ENCODE results near the gene USP32.
"Not testable (repeated sequence)": the region's sequence is repeated elsewhere in the genome, so short reads cannot be mapped to it uniquely, and the experiment has no call there.

The USP32 gene

DNA sequence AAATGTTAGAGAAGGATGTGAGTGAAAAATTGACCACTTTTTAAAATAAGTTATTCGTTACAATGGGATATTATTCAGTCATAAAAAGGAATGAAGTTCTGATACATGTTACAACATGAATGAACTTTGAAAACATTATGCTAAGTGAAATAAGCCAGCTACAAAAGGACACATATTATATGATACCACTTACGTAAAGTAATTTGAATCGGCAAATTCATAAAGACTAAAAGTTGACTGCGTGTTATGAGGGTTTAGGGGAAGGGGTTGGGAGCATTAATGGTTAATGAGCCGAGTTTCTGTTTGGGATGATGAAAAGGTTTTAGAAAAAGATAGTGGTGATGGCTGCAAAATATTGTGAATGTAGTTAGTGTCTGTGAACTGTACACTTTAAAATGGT is 73.1 kb downstream of the USP32 start:
- no peaks in the 10 kb centered on the region for H3K4me1 ChIP-seq (ENCODE audit: control insufficient read depth, insufficient read depth, low read length)
- H3K9me3 ChIP-seq (ENCODE audit: control insufficient read depth, low read length): no peaks in the 10 kb centered on the region
- H3K9ac ChIP-seq (ENCODE audit: low read length): no peak overlapping the region
- no peaks in the 10 kb centered on the region for H3K27me3 ChIP-seq (ENCODE audit: control insufficient read depth, insufficient read depth, low read length)
- H3K36me3 ChIP-seq (ENCODE audit: control insufficient read depth, insufficient read depth, low read length): no peaks in the 10 kb centered on the region
- H3K4me3 ChIP-seq (ENCODE audit: low read length): no peak overlapping the region

DNA sequence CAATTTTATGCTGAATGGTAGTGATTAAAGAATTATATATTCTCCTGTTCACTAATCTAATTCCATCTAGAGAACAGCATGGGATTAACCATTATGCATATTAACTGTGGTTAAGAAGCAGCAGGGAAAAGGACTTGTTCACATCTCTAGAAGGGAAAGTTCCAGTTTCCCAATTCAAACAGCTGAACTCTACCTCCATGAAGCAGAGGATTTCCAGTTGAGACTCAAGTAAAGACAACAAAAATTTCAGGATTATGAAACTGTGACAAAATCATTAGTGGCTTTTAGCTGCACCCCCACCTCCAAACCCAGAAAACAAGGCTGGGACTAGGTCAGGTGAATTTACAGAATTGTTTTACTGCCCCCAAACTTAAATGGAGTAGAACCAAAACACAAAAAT is 73.6 kb downstream of the USP32 start:
- H3K9ac ChIP-seq (ENCODE audit: low read length): no peak overlapping the region
- no peaks in the 10 kb centered on the region for H3K36me3 ChIP-seq (ENCODE audit: control insufficient read depth, insufficient read depth, low read length)
- no peak overlapping the region for H3K4me3 ChIP-seq (ENCODE audit: low read length)
- H3K9me3 ChIP-seq (ENCODE audit: control insufficient read depth, low read length): no peaks in the 10 kb centered on the region
- H3K4me1 ChIP-seq (ENCODE audit: control insufficient read depth, insufficient read depth, low read length): no peaks in the 10 kb centered on the region
- no peaks in the 10 kb centered on the region for H3K27me3 ChIP-seq (ENCODE audit: control insufficient read depth, insufficient read depth, low read length)

DNA sequence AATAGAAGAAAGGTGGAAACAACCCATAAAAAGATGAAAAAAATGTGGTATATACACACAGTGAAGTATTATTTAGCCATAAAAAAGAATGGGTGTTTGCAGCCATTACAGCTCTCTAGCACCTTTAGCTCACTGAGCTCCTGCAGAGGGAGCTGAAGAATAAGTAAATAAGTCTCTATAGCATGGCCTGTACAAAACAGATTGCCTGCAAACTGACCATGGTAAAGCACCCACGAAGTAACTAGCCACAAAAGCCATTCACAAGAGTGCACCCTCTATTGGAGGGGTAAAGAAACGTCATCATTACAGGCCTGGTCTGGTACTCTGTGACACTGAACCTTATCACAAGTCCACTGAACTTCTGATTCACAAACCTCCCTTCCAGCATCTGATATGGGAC is 76.3 kb downstream of the USP32 start:
- Histone ChIP-seq H3K9me3 (ENCODE audit: control insufficient read depth, low read length) (no peaks in the 10 kb centered on the region), H3K9ac (ENCODE audit: low read length) (no peak overlapping the region), H3K4me1 (ENCODE audit: control insufficient read depth, insufficient read depth, low read length) (no peaks in the 10 kb centered on the region), H3K27me3 (ENCODE audit: control insufficient read depth, insufficient read depth, low read length) (no peaks in the 10 kb centered on the region), H3K36me3 (ENCODE audit: control insufficient read depth, insufficient read depth, low read length) (no peaks in the 10 kb centered on the region), H3K4me3 (ENCODE audit: low read length) (no peak overlapping the region)

DNA sequence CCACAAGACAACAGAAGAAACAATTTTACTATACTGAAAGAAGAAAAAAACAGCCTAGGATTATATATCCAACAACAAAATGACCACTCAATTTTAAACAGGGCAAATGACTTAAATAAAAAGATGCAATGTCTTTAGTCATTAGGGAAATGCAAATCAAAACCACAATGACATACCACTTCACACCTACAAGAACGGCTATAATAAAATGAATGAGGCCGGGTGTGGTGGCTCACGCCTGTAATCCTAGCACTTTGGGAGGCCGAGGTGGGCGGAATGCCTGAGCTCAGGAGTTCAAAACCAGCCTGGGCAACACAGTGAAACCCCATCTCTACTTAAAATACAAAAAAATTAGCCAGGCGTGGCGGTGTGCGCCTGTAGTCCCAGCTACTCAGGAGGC is 77.0 kb downstream of the USP32 start:
- H3K27me3 ChIP-seq (ENCODE audit: control insufficient read depth, insufficient read depth, low read length); H3K9me3 ChIP-seq (ENCODE audit: control insufficient read depth, low read length); H3K4me3 ChIP-seq (ENCODE audit: low read length); H3K9ac ChIP-seq (ENCODE audit: low read length); H3K4me1 ChIP-seq (ENCODE audit: control insufficient read depth, insufficient read depth, low read length); H3K36me3 ChIP-seq (ENCODE audit: control insufficient read depth, insufficient read depth, low read length): not testable (repeated sequence)

DNA sequence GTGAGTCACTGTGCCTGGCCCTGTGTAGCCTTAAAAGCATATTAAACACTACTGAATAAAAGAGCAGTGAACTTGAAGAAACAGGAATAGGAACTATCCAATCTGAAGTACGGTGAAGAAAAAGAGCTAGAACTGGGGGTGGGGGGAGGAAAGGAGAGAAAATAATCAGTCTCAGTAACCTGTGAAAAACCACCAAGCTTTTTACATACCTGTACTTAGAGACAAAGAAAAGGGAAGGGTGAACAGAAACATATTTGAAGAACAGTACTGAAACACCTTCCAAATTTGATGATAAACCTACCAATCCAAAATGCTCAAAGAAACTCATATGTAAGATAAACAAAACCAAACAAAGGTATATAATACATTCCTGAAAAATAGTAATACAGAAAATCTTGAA is 77.5 kb downstream of the USP32 start:
- H3K9ac ChIP-seq (ENCODE audit: low read length): no peak overlapping the region
- H3K27me3 ChIP-seq (ENCODE audit: control insufficient read depth, insufficient read depth, low read length): no peaks in the 10 kb centered on the region
- H3K4me3 ChIP-seq (ENCODE audit: low read length): no peak overlapping the region
- no peaks in the 10 kb centered on the region for H3K36me3 ChIP-seq (ENCODE audit: control insufficient read depth, insufficient read depth, low read length)
- no peaks in the 10 kb centered on the region for H3K4me1 ChIP-seq (ENCODE audit: control insufficient read depth, insufficient read depth, low read length)
- no peaks in the 10 kb centered on the region for H3K9me3 ChIP-seq (ENCODE audit: control insufficient read depth, low read length)

DNA sequence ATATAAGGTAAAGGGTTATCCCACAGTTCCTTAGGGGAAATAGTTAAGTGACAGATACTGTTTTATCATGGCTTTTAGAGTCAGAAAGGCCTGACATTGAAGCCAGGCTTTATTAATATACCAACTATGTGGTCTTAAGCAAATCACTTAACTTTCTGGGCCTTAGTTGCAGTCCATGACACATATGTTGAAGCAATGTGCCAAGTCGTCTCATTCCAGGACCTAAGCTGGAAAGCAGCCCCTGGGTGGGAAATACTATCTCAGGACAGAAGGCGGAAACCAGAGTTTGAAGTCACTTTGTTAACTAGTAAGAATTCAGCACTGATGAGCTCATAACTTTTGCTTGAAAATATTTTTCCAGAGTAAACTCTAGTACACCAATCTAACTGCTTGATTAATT is 80.0 kb downstream of the USP32 start:
- no peaks in the 10 kb centered on the region for H3K9me3 ChIP-seq (ENCODE audit: control insufficient read depth, low read length)
- no peaks in the 10 kb centered on the region for H3K27me3 ChIP-seq (ENCODE audit: control insufficient read depth, insufficient read depth, low read length)
- H3K36me3 ChIP-seq (ENCODE audit: control insufficient read depth, insufficient read depth, low read length): no peaks in the 10 kb centered on the region
- H3K4me1 ChIP-seq (ENCODE audit: control insufficient read depth, insufficient read depth, low read length): no peaks in the 10 kb centered on the region
- no peak overlapping the region for H3K4me3 ChIP-seq (ENCODE audit: low read length)
- no peak overlapping the region for H3K9ac ChIP-seq (ENCODE audit: low read length)

DNA sequence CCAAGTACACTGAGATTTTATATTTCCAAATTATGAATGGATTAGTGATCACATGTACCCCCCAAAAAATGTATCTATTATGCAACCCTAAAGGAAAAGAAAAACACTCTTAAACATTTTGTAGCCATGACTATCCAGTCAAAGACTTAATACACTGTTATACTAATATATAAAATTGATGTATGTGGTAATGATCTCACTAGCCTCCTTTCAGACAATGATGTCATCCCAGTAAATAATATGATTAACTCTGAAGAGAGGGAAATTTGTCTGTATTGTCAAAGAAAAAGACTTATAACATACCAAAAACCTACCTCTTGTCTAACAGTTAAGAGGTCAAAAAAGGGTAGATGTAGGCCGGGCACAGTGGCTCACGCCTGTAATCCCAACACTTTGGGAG is 80.7 kb downstream of the USP32 start:
- Histone ChIP-seq H3K9me3 (ENCODE audit: control insufficient read depth, low read length) (no peaks in the 10 kb centered on the region), H3K4me1 (ENCODE audit: control insufficient read depth, insufficient read depth, low read length) (no peaks in the 10 kb centered on the region), H3K4me3 (ENCODE audit: low read length) (no peak overlapping the region), H3K9ac (ENCODE audit: low read length) (no peak overlapping the region), H3K36me3 (ENCODE audit: control insufficient read depth, insufficient read depth, low read length) (no peaks in the 10 kb centered on the region), H3K27me3 (ENCODE audit: control insufficient read depth, insufficient read depth, low read length) (no peaks in the 10 kb centered on the region)

DNA sequence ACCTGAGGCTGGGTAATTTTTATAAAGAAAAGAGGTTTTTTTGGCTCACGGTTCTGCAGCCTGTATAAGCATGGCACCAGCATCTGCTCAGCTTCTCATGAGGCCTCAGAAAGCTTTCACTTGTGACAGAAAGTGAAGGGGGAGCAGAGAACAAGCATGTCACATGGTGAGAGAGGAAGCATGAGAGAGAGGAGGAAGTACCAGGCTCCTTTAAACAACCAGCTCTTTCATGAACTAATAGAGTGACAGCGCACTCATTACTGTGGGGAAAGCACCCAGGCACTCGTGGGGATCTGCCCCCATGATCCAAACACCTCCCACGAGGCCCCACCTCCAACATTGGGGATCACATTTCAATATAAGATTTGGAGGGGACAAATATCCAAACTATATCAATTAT is 86.8 kb downstream of the USP32 start:
- Histone ChIP-seq H3K27me3 (ENCODE audit: control insufficient read depth, insufficient read depth, low read length) (no peaks in the 10 kb centered on the region), H3K4me3 (ENCODE audit: low read length) (no peak overlapping the region), H3K9me3 (ENCODE audit: control insufficient read depth, low read length) (no peaks in the 10 kb centered on the region), H3K4me1 (ENCODE audit: control insufficient read depth, insufficient read depth, low read length) (peaks cover 7% of the 10 kb centered on the region), H3K36me3 (ENCODE audit: control insufficient read depth, insufficient read depth, low read length) (no peaks in the 10 kb centered on the region), H3K9ac (ENCODE audit: low read length) (no peak overlapping the region)

DNA sequence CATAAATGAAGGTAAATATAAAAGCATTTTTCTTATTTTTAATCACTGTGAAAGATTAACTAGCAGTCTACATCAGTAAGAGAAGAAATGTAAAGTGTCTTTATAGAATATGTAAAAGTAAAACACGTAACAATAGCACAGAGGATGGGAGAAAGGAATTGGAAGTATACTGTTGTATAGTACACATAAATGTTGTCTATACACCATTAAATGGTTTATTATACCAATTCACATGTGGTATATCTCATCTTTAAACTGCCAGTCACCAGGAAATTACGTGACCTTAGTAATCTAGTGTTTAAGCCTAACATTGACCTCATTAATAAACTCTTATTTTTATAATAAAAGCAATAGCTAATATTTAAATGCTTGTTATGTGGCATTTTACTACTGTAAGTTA is 87.4 kb downstream of the USP32 start:
- Histone ChIP-seq H3K27me3 (ENCODE audit: control insufficient read depth, insufficient read depth, low read length) (no peaks in the 10 kb centered on the region), H3K9ac (ENCODE audit: low read length) (no peak overlapping the region), H3K36me3 (ENCODE audit: control insufficient read depth, insufficient read depth, low read length) (no peaks in the 10 kb centered on the region), H3K9me3 (ENCODE audit: control insufficient read depth, low read length) (no peaks in the 10 kb centered on the region), H3K4me1 (ENCODE audit: control insufficient read depth, insufficient read depth, low read length) (peaks cover 7% of the 10 kb centered on the region), H3K4me3 (ENCODE audit: low read length) (no peak overlapping the region)

DNA sequence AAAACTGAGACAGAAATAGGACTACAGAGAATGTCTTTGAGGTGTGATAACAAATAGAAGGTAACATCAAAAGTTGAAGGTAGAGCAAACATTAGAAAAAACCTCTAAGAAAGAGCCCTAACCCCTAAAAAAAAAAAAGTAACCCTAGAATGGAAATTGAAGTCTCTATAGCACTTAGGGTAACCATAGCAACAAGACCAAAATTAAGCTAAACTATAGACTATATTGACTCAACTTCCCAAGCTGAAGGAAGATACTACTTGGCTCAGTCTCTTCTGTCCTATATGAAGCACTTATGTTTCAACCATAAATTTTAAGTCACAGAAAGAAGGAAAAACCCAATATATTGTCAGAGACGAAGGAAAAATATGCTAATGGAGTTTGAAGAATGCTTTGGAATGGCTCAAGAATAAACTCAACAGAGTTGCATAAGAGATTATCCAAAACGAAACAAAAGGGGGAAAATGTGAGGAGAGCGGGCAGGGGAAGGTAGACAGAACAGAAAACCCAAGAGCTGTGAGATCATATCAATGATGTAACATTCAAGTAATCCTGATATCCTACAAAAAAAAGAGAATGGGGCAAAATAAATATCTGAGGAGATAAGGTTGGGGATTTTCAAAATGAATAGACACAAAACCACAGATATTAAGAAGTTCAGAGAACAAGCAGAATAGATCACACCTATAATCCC is 88.4 kb downstream of the USP32 start:
- H3K9ac ChIP-seq (ENCODE audit: low read length): no peak overlapping the region
- no peak overlapping the region for H3K4me3 ChIP-seq (ENCODE audit: low read length)
- peaks cover 7% of the 10 kb centered on the region for H3K4me1 ChIP-seq (ENCODE audit: control insufficient read depth, insufficient read depth, low read length)
- no peaks in the 10 kb centered on the region for H3K27me3 ChIP-seq (ENCODE audit: control insufficient read depth, insufficient read depth, low read length)
- H3K36me3 ChIP-seq (ENCODE audit: control insufficient read depth, insufficient read depth, low read length): no peaks in the 10 kb centered on the region
- no peaks in the 10 kb centered on the region for H3K9me3 ChIP-seq (ENCODE audit: control insufficient read depth, low read length)

DNA sequence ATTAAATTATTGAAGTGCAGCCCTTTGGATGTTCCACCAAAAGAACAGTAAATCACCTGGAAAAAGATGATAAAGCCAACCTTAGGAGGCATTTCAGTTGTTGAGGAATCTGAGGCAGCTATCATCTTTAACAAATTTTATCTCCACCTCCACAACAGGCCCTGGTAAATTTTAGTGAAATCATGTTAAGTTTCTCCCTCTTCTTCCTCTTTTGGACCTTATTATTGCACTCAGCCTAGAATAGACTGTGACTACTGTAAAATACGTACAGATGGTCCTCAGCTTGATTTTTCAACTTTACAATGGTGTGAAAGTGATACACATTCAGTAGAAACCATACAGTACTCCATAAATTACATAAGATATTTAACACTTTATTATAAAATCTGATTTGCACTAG is 90.3 kb downstream of the USP32 start:
- Histone ChIP-seq H3K27me3 (ENCODE audit: control insufficient read depth, insufficient read depth, low read length) (no peaks in the 10 kb centered on the region), H3K9ac (ENCODE audit: low read length) (no peak overlapping the region)

DNA sequence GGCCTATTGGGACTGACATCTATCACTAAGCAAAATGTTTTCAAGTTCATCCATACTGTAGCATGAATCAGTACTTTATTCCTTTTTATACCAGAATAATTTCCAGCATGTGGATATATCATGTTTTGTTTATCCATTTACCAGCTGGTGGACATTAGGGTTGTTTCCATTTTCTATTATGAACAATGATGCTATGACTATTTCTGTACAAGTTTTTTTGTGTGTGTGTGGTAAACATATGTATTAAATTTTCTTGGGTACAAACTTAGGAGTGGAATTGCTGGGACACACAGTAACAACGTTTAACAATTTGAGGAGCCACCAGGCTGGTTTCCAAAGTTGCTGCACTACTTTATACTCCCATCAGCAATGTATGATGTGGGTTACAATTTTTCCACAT is 91.0 kb downstream of the USP32 start:
- H3K4me1 ChIP-seq (ENCODE audit: control insufficient read depth, insufficient read depth, low read length): peaks cover 17% of the 10 kb centered on the region
- H3K4me3 ChIP-seq (ENCODE audit: low read length): no peak overlapping the region
- H3K36me3 ChIP-seq (ENCODE audit: control insufficient read depth, insufficient read depth, low read length): no peaks in the 10 kb centered on the region
- H3K9me3 ChIP-seq (ENCODE audit: control insufficient read depth, low read length): no peaks in the 10 kb centered on the region
- no peak overlapping the region for H3K9ac ChIP-seq (ENCODE audit: low read length)
- no peaks in the 10 kb centered on the region for H3K27me3 ChIP-seq (ENCODE audit: control insufficient read depth, insufficient read depth, low read length)

More for the DNA sequence above, 90.3 kb downstream of the USP32 start:
- H3K36me3 ChIP-seq (ENCODE audit: control insufficient read depth, insufficient read depth, low read length): no peaks in the 10 kb centered on the region
- peaks cover 11% of the 10 kb centered on the region for H3K4me1 ChIP-seq (ENCODE audit: control insufficient read depth, insufficient read depth, low read length)
- H3K4me3 ChIP-seq (ENCODE audit: low read length): no peak overlapping the region
- no peaks in the 10 kb centered on the region for H3K9me3 ChIP-seq (ENCODE audit: control insufficient read depth, low read length)

DNA sequence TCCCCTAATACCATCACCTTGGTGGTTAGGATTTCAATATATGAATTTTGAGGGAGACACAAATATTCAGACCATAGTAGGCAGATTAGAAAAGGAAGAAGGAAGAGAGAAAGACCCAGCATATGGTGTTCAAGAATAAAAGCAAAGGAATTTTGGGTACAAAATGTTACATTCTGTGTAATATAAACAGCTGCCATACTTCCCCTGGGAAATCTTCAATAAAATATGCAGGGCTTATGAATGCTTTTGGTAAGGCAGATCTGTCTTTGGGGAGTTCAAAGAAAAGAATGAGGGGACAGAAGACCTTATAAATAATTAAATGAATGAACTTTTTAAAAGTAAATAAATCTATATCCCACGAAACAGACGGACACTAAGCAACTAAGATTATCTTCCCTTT is 91.9 kb downstream of the USP32 start:
- Histone ChIP-seq H3K27me3 (ENCODE audit: control insufficient read depth, insufficient read depth, low read length) (no peaks in the 10 kb centered on the region), H3K4me3 (ENCODE audit: low read length) (no peak overlapping the region), H3K9me3 (ENCODE audit: control insufficient read depth, low read length) (no peaks in the 10 kb centered on the region), H3K9ac (ENCODE audit: low read length) (no peak overlapping the region), H3K36me3 (ENCODE audit: control insufficient read depth, insufficient read depth, low read length) (no peaks in the 10 kb centered on the region), H3K4me1 (ENCODE audit: control insufficient read depth, insufficient read depth, low read length) (peaks cover 17% of the 10 kb centered on the region)
